ENCODE measurements around the gene CLECL1. TPM values are rescaled to one million over a fixed set of nuclear protein-coding genes. Genes with fewer than 3 reads are reported as not detected.

The CLECL1 gene
- total and polyA plus RNA-seq, 2 of the 4 experiments (the other 2 are of a cell fraction), result not detected

DNA sequence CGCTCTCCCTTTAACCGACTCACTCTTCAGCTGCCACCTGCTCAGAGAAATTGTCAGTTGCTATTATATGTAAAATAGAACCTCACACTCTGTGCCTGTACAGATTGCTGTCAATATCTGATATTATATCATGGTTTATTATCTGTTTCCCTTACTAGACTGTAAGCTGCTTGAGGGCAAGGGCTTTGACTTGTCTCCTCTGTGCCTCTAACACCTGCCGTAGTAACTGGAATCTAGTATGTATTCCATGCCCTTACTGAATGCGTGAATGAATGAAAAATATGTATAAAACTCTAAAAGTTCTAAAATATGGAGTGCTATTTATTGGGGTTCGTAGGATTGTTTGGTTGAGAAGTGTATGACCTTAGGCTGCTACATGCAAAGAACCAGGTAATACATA is 29.5 kb upstream of the CLECL1 start:
- CTCF ChIA-PET, result no interaction called here
- Histone ChIP-seq H4K8ac (ENCODE audit: low read depth in 2 of 2, low read length in 2 of 2) (no peak overlapping the region), H3K9ac (ENCODE audit: low read depth, low read length) (no peak overlapping the region), H2BK20ac (ENCODE audit: low read depth, low read length) (no peak overlapping the region), H3K4me3 (ENCODE audit: insufficient read depth, low read depth, low read length) (no peak overlapping the region), H2BK120ac (ENCODE audit: low read depth, low read length) (no peak overlapping the region), H3K9me3 (ENCODE audit: control insufficient read depth, insufficient read depth, low read length) (no peaks in the 10 kb centered on the region), H3K36me3 (ENCODE audit: control insufficient read depth, insufficient read depth, low read length) (no peaks in the 10 kb centered on the region), H4K20me1 (ENCODE audit: insufficient read depth, low read length) (no peaks in the 10 kb centered on the region), H3K14ac (replicated peaks; ENCODE audit: low read depth, low read length) (no peak overlapping the region), H3K23ac (ENCODE audit: low read depth, low read length) (no peak overlapping the region), H3K27ac (ENCODE audit: insufficient read depth, low read length) (no peak overlapping the region), H3K4me1 (ENCODE audit: control insufficient read depth, insufficient read depth, low read length) (no peaks in the 10 kb centered on the region), H3K56ac (ENCODE audit: extremely low read depth, insufficient read depth, low read length) (no peak overlapping the region), H2AFZ (replicated peaks; ENCODE audit: low read length, poor library complexity) (no peak overlapping the region), H4K5ac (ENCODE audit: low read depth, low read length) (no peak overlapping the region), H2AK5ac (ENCODE audit: low read depth, low read length) (no peak overlapping the region), H3K27me3 (ENCODE audit: control insufficient read depth, insufficient read depth, low read length) (no peaks in the 10 kb centered on the region), H3K4me2 (ENCODE audit: low read depth, low read length) (no peak overlapping the region), H2BK15ac (ENCODE audit: low read depth, low read length) (no peak overlapping the region), H3K4ac (ENCODE audit: low read depth, low read length) (no peak overlapping the region), H3K9me1 (ENCODE audit: insufficient read depth, low read length) (no peaks in the 10 kb centered on the region), H2AK9ac (replicated peaks; ENCODE audit: low read depth, low read length, poor library complexity) (no peak overlapping the region), H2BK5ac (ENCODE audit: low read depth, low read length, poor library complexity, severe bottlenecking) (no peak overlapping the region), H3K79me1 (ENCODE audit: low read depth in 1 of 2, low read length in 2 of 2) (no peaks in the 10 kb centered on the region), H3K18ac (ENCODE audit: low read depth, low read length) (no peak overlapping the region), H4K91ac (ENCODE audit: insufficient read depth, low read depth, low read length) (no peak overlapping the region)
- DNase-seq, result no peak
- ATAC-seq (ENCODE audit: low read depth), result no peak
- POLR2A ChIA-PET (ENCODE audit: unreplicated experiment), result no interaction called here
- BruUV-seq (replicated peaks), result no TSS peak
- dilution Hi-C loops (cut with HindIII; ENCODE audit: low sequenced_read_pairs, unreplicated experiment) (no loop called here), intact Hi-C loops (cut with micrococcal nuclease) (no loop called here), in situ Hi-C loops (cut with MboI; ENCODE audit: low sequenced_read_pairs) (no loop called here)
- WGBS, 2 experiments (ENCODE audit: extremely low coverage in 2 of 2, insufficient read length in 1 of 2), result 70% methylated on average over 2 of the region's 5 CpGs; no CpG with 5 or more reads in 1 of the 2 experiments
- no peak for TF ChIP-seq MAZ (IDR thresholded peaks at IDR 0.05; ENCODE audit: borderline replicate concordance, low read depth, low read length)
- TF ChIP-seq CTCF (conservative IDR thresholded peaks at IDR 0.05; ENCODE audit: low read depth, low read length), result no peak
- TF ChIP-seq CHD1 (IDR thresholded peaks at IDR 0.05; ENCODE audit: low read depth, low read length), result no peak
- no peak for TF ChIP-seq CEBPB (IDR thresholded peaks at IDR 0.05; ENCODE audit: low read depth, low read length)
- TF ChIP-seq, protein P1, sequence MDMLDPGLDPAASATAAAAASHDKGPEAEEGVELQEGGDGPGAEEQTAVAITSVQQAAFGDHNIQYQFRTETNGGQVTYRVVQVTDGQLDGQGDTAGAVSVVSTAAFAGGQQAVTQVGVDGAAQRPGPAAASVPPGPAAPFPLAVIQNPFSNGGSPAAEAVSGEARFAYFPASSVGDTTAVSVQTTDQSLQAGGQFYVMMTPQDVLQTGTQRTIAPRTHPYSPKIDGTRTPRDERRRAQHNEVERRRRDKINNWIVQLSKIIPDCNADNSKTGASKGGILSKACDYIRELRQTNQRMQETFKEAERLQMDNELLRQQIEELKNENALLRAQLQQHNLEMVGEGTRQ (IDR thresholded peaks at IDR 0.05; ENCODE audit: low read depth, low read length), result no peak
- no peak for TF ChIP-seq ELK1 (IDR thresholded peaks at IDR 0.05; ENCODE audit: borderline replicate concordance, low read depth, low read length)
- no peak for TF ChIP-seq BHLHE40 (IDR thresholded peaks at IDR 0.05; ENCODE audit: low read depth, low read length)
- no peak for TF ChIP-seq RCOR1 (IDR thresholded peaks at IDR 0.05; ENCODE audit: insufficient replicate concordance, low read length)
- TF ChIP-seq MAFK (IDR thresholded peaks at IDR 0.05; ENCODE audit: low read depth, low read length), result no peak
- TF ChIP-seq FOS (IDR thresholded peaks at IDR 0.05; ENCODE audit: low read depth, low read length), result no peak
- TF ChIP-seq NFE2L2 (IDR thresholded peaks at IDR 0.05; ENCODE audit: low read depth, low read length), result no peak
- TF ChIP-seq RFX5 (IDR thresholded peaks at IDR 0.05; ENCODE audit: low read depth, low read length), result no peak
- no peak for TF ChIP-seq SMC3 (IDR thresholded peaks at IDR 0.05; ENCODE audit: low read depth, low read length)
